Measurements from ENCODE around the gene B3GAT1. TPM values are rescaled to one million over a fixed set of nuclear protein-coding genes. Genes with fewer than 3 reads are reported as not detected.
A peak's percentile ranks its signal among the peaks of the same experiment; 100 is the strongest.

The B3GAT1 gene
- total and polyA plus RNA-seq, 2 of the 13 experiments (the other 11 are each of a cell fraction or from before 2014, with no cell fraction given): not detected

DNA sequence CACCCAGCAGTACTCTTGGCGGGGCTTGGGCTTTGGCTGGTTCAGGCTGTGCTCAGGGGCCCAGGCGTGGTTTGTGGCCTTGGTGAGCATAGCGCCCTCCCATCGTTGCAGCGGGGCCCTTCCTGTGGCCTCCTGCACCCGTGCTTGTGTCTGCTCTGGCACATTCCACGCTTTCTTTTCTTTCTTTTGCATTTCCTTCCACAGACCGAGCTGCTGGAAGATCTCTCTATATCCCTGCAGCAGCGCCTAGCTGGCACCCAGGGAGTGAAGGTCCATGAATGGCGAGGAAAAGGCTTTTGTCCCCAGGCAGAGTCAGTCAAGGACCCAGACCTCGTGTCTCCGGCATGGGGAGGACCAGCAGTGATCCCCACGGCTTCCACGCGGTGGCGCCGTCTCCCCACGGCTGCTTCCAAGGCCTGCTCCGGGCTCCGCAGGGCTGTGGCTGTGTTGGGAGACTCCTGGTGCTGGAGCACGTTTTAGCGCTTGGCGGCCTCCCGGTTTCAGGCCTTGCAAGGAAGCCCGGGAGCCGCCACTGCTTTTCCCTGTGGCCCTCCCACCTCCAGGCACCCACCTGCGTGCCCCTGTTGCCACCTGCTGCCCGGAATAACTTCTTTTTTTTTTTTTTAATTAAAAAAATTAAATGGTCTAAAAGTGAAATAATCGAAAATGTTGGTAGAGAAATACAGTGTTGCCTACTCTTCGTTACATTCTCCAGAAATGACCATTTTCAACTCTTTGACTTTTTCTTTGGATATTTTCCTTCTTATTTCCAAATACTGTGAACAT is 51.8 kb downstream of the B3GAT1 start (continued):
- TF ChIP-seq, protein P1, sequence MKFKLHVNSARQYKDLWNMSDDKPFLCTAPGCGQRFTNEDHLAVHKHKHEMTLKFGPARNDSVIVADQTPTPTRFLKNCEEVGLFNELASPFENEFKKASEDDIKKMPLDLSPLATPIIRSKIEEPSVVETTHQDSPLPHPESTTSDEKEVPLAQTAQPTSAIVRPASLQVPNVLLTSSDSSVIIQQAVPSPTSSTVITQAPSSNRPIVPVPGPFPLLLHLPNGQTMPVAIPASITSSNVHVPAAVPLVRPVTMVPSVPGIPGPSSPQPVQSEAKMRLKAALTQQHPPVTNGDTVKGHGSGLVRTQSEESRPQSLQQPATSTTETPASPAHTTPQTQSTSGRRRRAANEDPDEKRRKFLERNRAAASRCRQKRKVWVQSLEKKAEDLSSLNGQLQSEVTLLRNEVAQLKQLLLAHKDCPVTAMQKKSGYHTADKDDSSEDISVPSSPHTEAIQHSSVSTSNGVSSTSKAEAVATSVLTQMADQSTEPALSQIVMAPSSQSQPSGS (CRISPR knock-in tag; IDR thresholded peaks at IDR 0.05): peak; percentile 56; the same call in 1 of the 2 replicates
- TF ChIP-seq RAD21 (CRISPR knock-in tag; IDR thresholded peaks at IDR 0.05): peak; percentile 97
- TF ChIP-seq AGO1 (IDR thresholded peaks at IDR 0.05; ENCODE audit: low read depth, low read length, poor library complexity, severe bottlenecking): no peak
- no peak for TF ChIP-seq TCF12 (IDR thresholded peaks at IDR 0.05)
- no peak for TF ChIP-seq TCF12 (CRISPR knock-in tag; IDR thresholded peaks at IDR 0.05)
- TF ChIP-seq, protein P2, sequence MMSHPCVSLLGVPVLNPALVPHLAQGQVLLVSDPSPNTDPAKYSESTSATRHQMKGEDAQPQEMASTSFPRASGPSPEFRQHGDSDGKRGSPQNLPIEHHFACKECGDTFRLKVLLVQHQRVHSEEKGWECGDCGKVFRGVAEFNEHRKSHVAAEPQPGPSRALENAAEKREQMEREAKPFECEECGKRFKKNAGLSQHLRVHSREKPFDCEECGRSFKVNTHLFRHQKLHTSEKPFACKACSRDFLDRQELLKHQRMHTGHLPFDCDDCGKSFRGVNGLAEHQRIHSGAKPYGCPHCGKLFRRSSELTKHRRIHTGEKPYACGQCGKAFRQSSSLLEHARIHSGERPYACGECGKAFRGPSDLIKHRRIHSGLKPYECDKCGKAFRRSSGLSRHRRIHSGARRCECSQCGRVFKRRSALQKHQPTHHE (CRISPR knock-in tag; IDR thresholded peaks at IDR 0.05; ENCODE audit: borderline replicate concordance): no peak
- TF ChIP-seq CBX5 (CRISPR knock-in tag; IDR thresholded peaks at IDR 0.05; ENCODE audit: borderline replicate concordance): 0 out of 2 replicates have a peak, but pooled peaks have one; percentile 28
- TF ChIP-seq YY1 (IDR thresholded peaks at IDR 0.05; ENCODE audit: insufficient read depth, insufficient replicate concordance, low read depth, low read length): peak; percentile 41
- TF ChIP-seq, protein P3, sequence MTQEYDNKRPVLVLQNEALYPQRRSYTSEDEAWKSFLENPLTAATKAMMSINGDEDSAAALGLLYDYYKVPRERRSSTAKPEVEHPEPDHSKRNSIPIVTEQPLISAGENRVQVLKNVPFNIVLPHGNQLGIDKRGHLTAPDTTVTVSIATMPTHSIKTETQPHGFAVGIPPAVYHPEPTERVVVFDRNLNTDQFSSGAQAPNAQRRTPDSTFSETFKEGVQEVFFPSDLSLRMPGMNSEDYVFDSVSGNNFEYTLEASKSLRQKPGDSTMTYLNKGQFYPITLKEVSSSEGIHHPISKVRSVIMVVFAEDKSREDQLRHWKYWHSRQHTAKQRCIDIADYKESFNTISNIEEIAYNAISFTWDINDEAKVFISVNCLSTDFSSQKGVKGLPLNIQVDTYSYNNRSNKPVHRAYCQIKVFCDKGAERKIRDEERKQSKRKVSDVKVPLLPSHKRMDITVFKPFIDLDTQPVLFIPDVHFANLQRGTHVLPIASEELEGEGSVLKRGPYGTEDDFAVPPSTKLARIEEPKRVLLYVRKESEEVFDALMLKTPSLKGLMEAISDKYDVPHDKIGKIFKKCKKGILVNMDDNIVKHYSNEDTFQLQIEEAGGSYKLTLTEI (CRISPR knock-in tag; conservative IDR thresholded peaks at IDR 0.05): no peak
- TF ChIP-seq SUZ12 (IDR thresholded peaks at IDR 0.05; ENCODE audit: low read depth, low read length): no peak
- TF ChIP-seq, protein P4, sequence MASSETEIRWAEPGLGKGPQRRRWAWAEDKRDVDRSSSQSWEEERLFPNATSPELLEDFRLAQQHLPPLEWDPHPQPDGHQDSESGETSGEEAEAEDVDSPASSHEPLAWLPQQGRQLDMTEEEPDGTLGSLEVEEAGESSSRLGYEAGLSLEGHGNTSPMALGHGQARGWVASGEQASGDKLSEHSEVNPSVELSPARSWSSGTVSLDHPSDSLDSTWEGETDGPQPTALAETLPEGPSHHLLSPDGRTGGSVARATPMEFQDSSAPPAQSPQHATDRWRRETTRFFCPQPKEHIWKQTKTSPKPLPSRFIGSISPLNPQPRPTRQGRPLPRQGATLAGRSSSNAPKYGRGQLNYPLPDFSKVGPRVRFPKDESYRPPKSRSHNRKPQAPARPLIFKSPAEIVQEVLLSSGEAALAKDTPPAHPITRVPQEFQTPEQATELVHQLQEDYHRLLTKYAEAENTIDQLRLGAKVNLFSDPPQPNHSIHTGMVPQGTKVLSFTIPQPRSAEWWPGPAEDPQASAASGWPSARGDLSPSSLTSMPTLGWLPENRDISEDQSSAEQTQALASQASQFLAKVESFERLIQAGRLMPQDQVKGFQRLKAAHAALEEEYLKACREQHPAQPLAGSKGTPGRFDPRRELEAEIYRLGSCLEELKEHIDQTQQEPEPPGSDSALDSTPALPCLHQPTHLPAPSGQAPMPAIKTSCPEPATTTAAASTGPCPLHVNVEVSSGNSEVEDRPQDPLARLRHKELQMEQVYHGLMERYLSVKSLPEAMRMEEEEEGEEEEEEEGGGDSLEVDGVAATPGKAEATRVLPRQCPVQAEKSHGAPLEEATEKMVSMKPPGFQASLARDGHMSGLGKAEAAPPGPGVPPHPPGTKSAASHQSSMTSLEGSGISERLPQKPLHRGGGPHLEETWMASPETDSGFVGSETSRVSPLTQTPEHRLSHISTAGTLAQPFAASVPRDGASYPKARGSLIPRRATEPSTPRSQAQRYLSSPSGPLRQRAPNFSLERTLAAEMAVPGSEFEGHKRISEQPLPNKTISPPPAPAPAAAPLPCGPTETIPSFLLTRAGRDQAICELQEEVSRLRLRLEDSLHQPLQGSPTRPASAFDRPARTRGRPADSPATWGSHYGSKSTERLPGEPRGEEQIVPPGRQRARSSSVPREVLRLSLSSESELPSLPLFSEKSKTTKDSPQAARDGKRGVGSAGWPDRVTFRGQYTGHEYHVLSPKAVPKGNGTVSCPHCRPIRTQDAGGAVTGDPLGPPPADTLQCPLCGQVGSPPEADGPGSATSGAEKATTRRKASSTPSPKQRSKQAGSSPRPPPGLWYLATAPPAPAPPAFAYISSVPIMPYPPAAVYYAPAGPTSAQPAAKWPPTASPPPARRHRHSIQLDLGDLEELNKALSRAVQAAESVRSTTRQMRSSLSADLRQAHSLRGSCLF (CRISPR knock-in tag; IDR thresholded peaks at IDR 0.05; ENCODE audit: borderline replicate concordance): no peak
- TF ChIP-seq, protein P5, sequence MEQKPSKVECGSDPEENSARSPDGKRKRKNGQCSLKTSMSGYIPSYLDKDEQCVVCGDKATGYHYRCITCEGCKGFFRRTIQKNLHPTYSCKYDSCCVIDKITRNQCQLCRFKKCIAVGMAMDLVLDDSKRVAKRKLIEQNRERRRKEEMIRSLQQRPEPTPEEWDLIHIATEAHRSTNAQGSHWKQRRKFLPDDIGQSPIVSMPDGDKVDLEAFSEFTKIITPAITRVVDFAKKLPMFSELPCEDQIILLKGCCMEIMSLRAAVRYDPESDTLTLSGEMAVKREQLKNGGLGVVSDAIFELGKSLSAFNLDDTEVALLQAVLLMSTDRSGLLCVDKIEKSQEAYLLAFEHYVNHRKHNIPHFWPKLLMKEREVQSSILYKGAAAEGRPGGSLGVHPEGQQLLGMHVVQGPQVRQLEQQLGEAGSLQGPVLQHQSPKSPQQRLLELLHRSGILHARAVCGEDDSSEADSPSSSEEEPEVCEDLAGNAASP (CRISPR knock-in tag; IDR thresholded peaks at IDR 0.05; ENCODE audit: borderline replicate concordance): 0 out of 2 replicates have a peak, but pooled peaks have one; percentile 21
- TF ChIP-seq TAF15 (IDR thresholded peaks at IDR 0.05; ENCODE audit: low read depth, low read length, poor library complexity, severe bottlenecking): no peak
- TF ChIP-seq, protein P6, sequence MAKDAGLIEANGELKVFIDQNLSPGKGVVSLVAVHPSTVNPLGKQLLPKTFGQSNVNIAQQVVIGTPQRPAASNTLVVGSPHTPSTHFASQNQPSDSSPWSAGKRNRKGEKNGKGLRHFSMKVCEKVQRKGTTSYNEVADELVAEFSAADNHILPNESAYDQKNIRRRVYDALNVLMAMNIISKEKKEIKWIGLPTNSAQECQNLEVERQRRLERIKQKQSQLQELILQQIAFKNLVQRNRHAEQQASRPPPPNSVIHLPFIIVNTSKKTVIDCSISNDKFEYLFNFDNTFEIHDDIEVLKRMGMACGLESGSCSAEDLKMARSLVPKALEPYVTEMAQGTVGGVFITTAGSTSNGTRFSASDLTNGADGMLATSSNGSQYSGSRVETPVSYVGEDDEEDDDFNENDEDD (CRISPR knock-in tag; IDR thresholded peaks at IDR 0.05; ENCODE audit: borderline replicate concordance): peak; percentile 59; the same call in 1 of the 2 replicates
- 0 out of 2 replicates have a peak, but pooled peaks have one; percentile 28 for TF ChIP-seq ZKSCAN8 (CRISPR knock-in tag; IDR thresholded peaks at IDR 0.05; ENCODE audit: borderline replicate concordance)
